GM23338 (cell line): ENCODE results near the gene MYO6. TPM values are rescaled to one million over a fixed set of nuclear protein-coding genes. Genes with fewer than 3 reads are reported as not detected.

Experiments
- ATAC-seq: fragments of 200-7000 bp; cut with Tn5 transposase; 3 replicates; pipeline ENCODE4 v1.9.1; 2020
- DNase-seq: peaks from one replicate; pipeline ENCODE4 v3.0.0-alpha.2; 2015; ENCODE audit warnings: low spot score
- H2AFZ ChIP-seq: fragments of 200-600 bp; sonication (generic); 2 replicates; pipeline ENCODE4 v1.8.0; 2016; ENCODE audit warnings: antibody characterized with exemption, mild to moderate bottlenecking, moderate library complexity
- H3F3A ChIP-seq: fragments of 200-600 bp; sonication (generic); replicated peaks from 2 replicates; pipeline ENCODE4 v1.8.0; 2017; ENCODE audit warnings: antibody characterized with exemption, mixed run types, low read depth
- H3K27ac ChIP-seq: fragments of 200-600 bp; sonication (generic); 2 replicates; pipeline ENCODE4 v1.6.1; 2016; ENCODE audit warnings: low read depth
- H3K27me3 ChIP-seq: fragments of 200-600 bp; sonication (generic); 2 replicates; pipeline ENCODE4 v1.8.0; 2016; ENCODE audit warnings: mild to moderate bottlenecking, mixed run types, moderate library complexity; ENCODE audit not compliant: insufficient read depth
- H3K36me3 ChIP-seq: fragments of 200-600 bp; sonication (generic); 2 replicates; pipeline ENCODE4 v1.8.0; 2016; ENCODE audit warnings: mild to moderate bottlenecking; ENCODE audit not compliant: insufficient read depth
- H3K4me1 ChIP-seq: fragments of 200-600 bp; sonication (generic); 2 replicates; pipeline ENCODE4 v1.8.0; 2016; ENCODE audit warnings: mild to moderate bottlenecking, moderate library complexity; ENCODE audit not compliant: insufficient read depth
- H3K4me2 ChIP-seq: fragments of 200-600 bp; sonication (generic); 2 replicates; pipeline ENCODE4 v1.7.1; 2017; ENCODE audit warnings: mixed run types
- H3K4me3 ChIP-seq: fragments of 200-600 bp; sonication (generic); 2 replicates; pipeline ENCODE4 v1.6.1; 2016; ENCODE audit warnings: mixed run types
- H3K79me2 ChIP-seq: fragments of 200-600 bp; sonication (generic); replicated peaks from 2 replicates; pipeline ENCODE4 v1.8.0; 2017; ENCODE audit warnings: mild to moderate bottlenecking; ENCODE audit not compliant: insufficient read depth
- H3K9me2 ChIP-seq: fragments of 200-600 bp; sonication (generic); 2 replicates; pipeline ENCODE4 v1.8.0; 2017; ENCODE audit not compliant: insufficient read depth
- H4K20me1 ChIP-seq: fragments of 200-600 bp; sonication (generic); replicated peaks from 2 replicates; pipeline ENCODE4 v1.8.0; 2017; ENCODE audit warnings: mild to moderate bottlenecking; ENCODE audit not compliant: insufficient read depth
- H3K27ac Mint-ChIP-seq: 2 replicates; pipeline ENCODE4 v1.8.0; 2020; ENCODE audit warnings: inconsistent platforms, mild to moderate bottlenecking, moderate library complexity, mixed read lengths
- H3K27me3 Mint-ChIP-seq: 3 replicates; pipeline ENCODE4 v1.8.0; 2022; ENCODE audit warnings: low read depth, mild to moderate bottlenecking, moderate library complexity, mixed read lengths, inconsistent platforms; ENCODE audit not compliant: insufficient read depth, poor library complexity
- H3K36me3 Mint-ChIP-seq: 3 replicates; pipeline ENCODE4 v1.8.0; 2021; ENCODE audit warnings: low read depth, mild to moderate bottlenecking, inconsistent platforms, moderate library complexity, mixed read lengths
- H3K4me1 Mint-ChIP-seq: 3 replicates; pipeline ENCODE4 v1.8.0; 2020; ENCODE audit warnings: mild to moderate bottlenecking, inconsistent platforms, mixed read lengths
- H3K4me3 Mint-ChIP-seq: 3 replicates; pipeline ENCODE4 v1.8.0; 2021; ENCODE audit warnings: moderate library complexity, mild to moderate bottlenecking, inconsistent platforms, mixed read lengths
- H3K9me3 Mint-ChIP-seq: 3 replicates; pipeline ENCODE4 v1.8.0; 2020; ENCODE audit warnings: moderate library complexity, mild to moderate bottlenecking, inconsistent platforms, mixed read lengths
- CREB1 ChIP-seq: fragments of 250-450 bp; sonication (Bioruptor Pico); IDR thresholded peaks from 2 replicates; pipeline ENCODE4 v1.5.0; 2020; ENCODE audit warnings: low read depth, mild to moderate bottlenecking, moderate library complexity
- CTCF ChIP-seq, 2 experiments: fragments of 200-600 bp in 1 of 2; sonication (generic) in 1 of 2; conservative IDR thresholded peaks; 2 replicates each; pipeline versions ENCODE4 v1.5.1 to v1.6.1; 2016 to 2017; ENCODE audit warnings: antibody characterized with exemption in 2 of 2, low read depth in 2 of 2, mild to moderate bottlenecking in 2 of 2, moderate library complexity in 1 of 2
- ETS1 ChIP-seq: IDR thresholded peaks from 2 replicates; pipeline ENCODE4 v1.6.1; 2016; ENCODE audit warnings: antibody characterized with exemption
- EZH2 ChIP-seq: fragments of 200-600 bp; sonication (generic); IDR thresholded peaks from one replicate; pipeline ENCODE4 v1.8.0; 2017; ENCODE audit warnings: antibody characterized with exemption, mild to moderate bottlenecking, low read depth; ENCODE audit not compliant: unreplicated experiment
- EZH2phosphoT487 ChIP-seq: fragments of 200-600 bp; sonication (generic); IDR thresholded peaks from one replicate; pipeline ENCODE4 v1.8.1; 2018; ENCODE audit warnings: antibody characterized with exemption; ENCODE audit not compliant: unreplicated experiment
- JUNB ChIP-seq: IDR thresholded peaks from one replicate; pipeline ENCODE4 v1.6.1; 2016; ENCODE audit warnings: antibody characterized with exemption; ENCODE audit not compliant: unreplicated experiment
- NANOG ChIP-seq: IDR thresholded peaks from 2 replicates; pipeline ENCODE4 v1.6.1; 2016; ENCODE audit warnings: antibody characterized with exemption, borderline replicate concordance
- POLR2AphosphoS5 ChIP-seq: IDR thresholded peaks from 2 replicates; pipeline ENCODE4 v1.6.1; 2016; ENCODE audit warnings: antibody characterized with exemption, low read depth
- REST ChIP-seq: IDR thresholded peaks from one replicate; pipeline ENCODE4 v1.6.1; 2018; ENCODE audit warnings: antibody characterized with exemption; ENCODE audit not compliant: unreplicated experiment
- STAT1 ChIP-seq: IDR thresholded peaks from one replicate; pipeline ENCODE4 v1.6.1; 2016; ENCODE audit warnings: antibody characterized with exemption; ENCODE audit not compliant: unreplicated experiment
- ZNF114 ChIP-seq: fragments of 250-450 bp; sonication (Bioruptor Pico); IDR thresholded peaks from 2 replicates; pipeline ENCODE4 v1.5.0; 2020; ENCODE audit warnings: mild to moderate bottlenecking, moderate library complexity
- ZNF331 ChIP-seq: fragments of 250-450 bp; sonication (Bioruptor Pico); IDR thresholded peaks from 2 replicates; pipeline ENCODE4 v1.5.0; 2020; ENCODE audit warnings: low read depth, mild to moderate bottlenecking, moderate library complexity
- ZNF462 ChIP-seq: fragments of 250-450 bp; sonication (Bioruptor Pico); IDR thresholded peaks from 2 replicates; pipeline ENCODE4 v1.5.0; 2020; ENCODE audit warnings: mild to moderate bottlenecking, moderate library complexity
- polyA plus RNA-seq: library from polyadenylated mRNA; unstranded; fragments of >200 nt; fragmentation: Nextera tagmentation; extraction: Ambion mirVana; gene quantifications from 2 replicates; pipeline ENCODE4 v1.2.1, GENCODE V29; 2016
- total RNA-seq: library from RNA; depleted of rRNA; stranded (reverse); fragments of >200 nt; shearing (Covaris generic); gene quantifications from 2 replicates; pipeline ENCODE4 v1.2.3, GENCODE V29; 2014

The MYO6 gene
- total and polyA plus RNA-seq, 2 experiments from 2014 or later: 21.8 to 33.0 TPM

- Mint-ChIP-seq H3K9me3 (no peaks in the 10 kb centered on the region), H3K27me3 (no peaks in the 10 kb centered on the region), H3K27ac (no peak overlapping the region), H3K4me3 (no peak overlapping the region), H3K4me1 (peaks cover 7% of the 10 kb centered on the region; the same call in 2 of the 3 replicates), H3K36me3 (no peaks in the 10 kb centered on the region)
- H3K4me2 ChIP-seq: no peak overlapping the region
- H4K20me1 ChIP-seq: no peaks in the 10 kb centered on the region
- H3K4me1 ChIP-seq: no peaks in the 10 kb centered on the region
- TF ChIP-seq CREB1: no peak
- TF ChIP-seq EZH2: no peak
- no peak for TF ChIP-seq EZH2phosphoT487
- TF ChIP-seq JUNB: no peak
- TF ChIP-seq NANOG: no peak
- no peak for TF ChIP-seq POLR2AphosphoS5
- TF ChIP-seq REST: no peak
- no peak for TF ChIP-seq ETS1
- TF ChIP-seq ZNF462 (CRISPR knock-in tag): no peak
- no peak for TF ChIP-seq CTCF (conservative IDR thresholded peaks at IDR 0.05; ENCODE audit: low read depth in 2 of 2)
- no peak for TF ChIP-seq STAT1
- TF ChIP-seq ZNF331 (CRISPR knock-in tag): no peak
- no peak for TF ChIP-seq ZNF114
- no peaks in the 10 kb centered on the region for H3K27me3 ChIP-seq
- no peaks in the 10 kb centered on the region for H3F3A ChIP-seq
- H3K27ac ChIP-seq: no peak overlapping the region
- no peaks in the 10 kb centered on the region for H3K9me2 ChIP-seq
- ATAC-seq (no peak), DNase-seq (no peak)
- H3K36me3 ChIP-seq: no peaks in the 10 kb centered on the region
- no peak overlapping the region for H2AFZ ChIP-seq
- no peaks in the 10 kb centered on the region for H3K79me2 ChIP-seq
- no peak overlapping the region for H3K4me3 ChIP-seq
Observed at GRCh38 chr6:75853806-75854205, 104.8 kb downstream of the MYO6 start.
